ENCODE results near the gene ARSI. TPM values are rescaled to one million over a fixed set of nuclear protein-coding genes. Genes with fewer than 3 reads are reported as not detected.

The ARSI gene
- 30.6 to 37.4 TPM (median 32.4 TPM) in 5 replicates for total RNA-seq (2022; extraction: Qiagen RNA extraction)

DNA sequence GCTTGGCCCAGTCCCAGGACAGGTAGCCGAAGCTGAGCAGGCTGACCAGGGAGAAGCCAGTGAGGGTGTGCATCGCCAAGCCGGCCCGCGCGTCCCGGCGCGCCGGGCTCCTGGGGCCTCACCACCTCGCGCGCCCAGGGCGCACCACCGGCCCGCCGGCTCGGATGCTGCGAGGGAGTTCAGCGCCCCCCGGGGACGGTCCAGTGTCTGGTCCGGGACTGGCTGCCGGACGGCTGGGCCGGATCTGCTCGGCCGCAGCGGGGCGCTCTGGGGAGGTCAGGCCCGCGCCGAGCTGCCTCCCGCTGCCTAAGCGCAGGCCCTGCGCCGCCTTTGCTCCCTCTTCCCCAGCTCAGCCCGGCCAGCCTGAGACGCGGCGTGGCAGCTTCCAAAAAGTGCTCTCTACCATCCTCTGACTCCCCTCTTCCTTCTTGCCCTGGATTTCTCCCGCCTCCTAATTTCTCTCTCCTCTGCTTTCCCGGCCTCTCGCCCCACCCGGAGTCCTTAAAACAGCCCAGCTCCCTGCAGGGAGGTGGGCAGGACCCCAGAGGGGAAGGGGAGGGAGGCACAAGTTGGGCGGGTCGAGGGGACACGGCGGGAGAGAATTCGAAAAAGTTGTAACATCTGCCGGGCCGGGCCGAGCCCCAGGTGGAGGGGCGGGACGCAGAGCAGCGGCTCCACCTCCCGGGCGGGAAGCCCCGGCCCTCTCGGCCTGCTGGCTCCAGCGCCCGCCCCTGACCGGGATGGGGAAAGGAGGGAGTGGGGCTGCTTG is at the start of gene ARSI:
ARSI (minus strand) TSS at position 605 of the 769 bp plus-strand sequence; CDS start at position 73, 532 bp downstream.

GRCh38 chr5:150289551-150290390 is 12.9 kb downstream of the ARSI start, which contains the start of gene CAMK2A:
Gene CAMK2A, minus strand, starts transcription at chr5:150289773. Its CDS starts 148 bp downstream, at chr5:150289625.

Other genes with a start within 250 kb of the ARSI start
- 0.15 to 0.31 TPM (median 0.20 TPM) in 5 replicates for gene CSF1R, start 216.4 kb downstream of the ARSI start, total RNA-seq (2022; extraction: Qiagen RNA extraction)
- gene PDGFRB, start 147.1 kb downstream of the ARSI start, total RNA-seq (2022; extraction: Qiagen RNA extraction), result 0.11 to 0.80 TPM (median 0.22 TPM) in 5 replicates
- 0.06 to 0.07 TPM in 2 of 5 replicates, not detected in the others for gene CDX1, start 136.1 kb downstream of the ARSI start, total RNA-seq (2022; extraction: Qiagen RNA extraction)
- 0.02 to 0.03 TPM in 2 of 5 replicates, not detected in the others for gene SLC6A7, start 112.8 kb downstream of the ARSI start, total RNA-seq (2022; extraction: Qiagen RNA extraction)
- gene CAMK2A, start 13.1 kb downstream of the ARSI start, total RNA-seq (2022; extraction: Qiagen RNA extraction), result 0.56 to 0.80 TPM (median 0.69 TPM) in 5 replicates
- gene TCOF1, start 54.8 kb upstream of the ARSI start, total RNA-seq (2022; extraction: Qiagen RNA extraction), result 67.4 to 79.8 TPM (median 72.7 TPM) in 5 replicates
- gene CD74, start 110.0 kb upstream of the ARSI start, total RNA-seq (2022; extraction: Qiagen RNA extraction), result 0.07 to 0.09 TPM (median 0.08 TPM) in 3 of 5 replicates, not detected in the others
- 2,820 to 3,087 TPM (median 2,965 TPM) in 5 replicates for gene RPS14, start 146.8 kb upstream of the ARSI start, total RNA-seq (2022; extraction: Qiagen RNA extraction)
- gene NDST1, start 205.2 kb upstream of the ARSI start, total RNA-seq (2022; extraction: Qiagen RNA extraction), result 52.8 to 63.1 TPM (median 58.9 TPM) in 5 replicates